Raji (cell line): ENCODE measurements around the gene ABCG2.

Source experiments
- POLR2A ChIP-seq: IDR thresholded peaks from 2 replicates; pipeline ENCODE4 v1.6.1; 2011; ENCODE audit warnings: low read depth, low read length, control low read depth; ENCODE audit not compliant: insufficient read depth

The ABCG2 gene

DNA sequence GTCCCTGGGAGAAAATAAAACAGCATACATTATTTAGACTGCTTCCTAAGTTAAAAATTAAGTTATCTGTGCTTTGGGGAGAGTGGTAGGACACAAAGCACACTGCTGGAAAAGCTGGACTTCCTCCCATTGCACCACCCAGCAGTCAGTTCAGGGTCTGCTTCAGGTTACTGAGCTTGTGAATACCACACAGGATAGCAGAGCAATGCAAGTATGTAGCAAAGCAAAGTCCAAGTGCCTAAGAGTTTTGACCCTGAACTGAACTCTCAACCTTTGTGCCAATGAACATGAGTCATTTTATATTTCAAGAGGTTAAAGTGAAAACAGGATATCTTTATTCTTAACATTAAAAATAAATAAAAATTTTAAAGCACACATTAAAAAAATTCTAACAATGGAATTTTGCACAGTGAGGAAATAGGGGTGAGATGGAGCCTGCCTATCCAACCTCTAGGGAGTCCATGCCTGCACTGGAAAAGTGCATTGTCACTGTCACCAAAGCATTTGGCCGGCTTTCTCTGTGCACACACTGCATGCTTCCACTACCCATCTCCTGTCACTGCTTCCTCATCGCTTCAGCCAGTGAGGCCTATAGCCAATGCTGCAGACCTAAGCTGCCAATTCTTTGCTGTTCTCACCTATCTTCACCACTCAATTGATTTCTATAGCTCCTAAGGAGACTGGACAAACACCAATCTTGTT is 50.9 kb downstream of the ABCG2 start:
- TF ChIP-seq POLR2A, result no peak

DNA sequence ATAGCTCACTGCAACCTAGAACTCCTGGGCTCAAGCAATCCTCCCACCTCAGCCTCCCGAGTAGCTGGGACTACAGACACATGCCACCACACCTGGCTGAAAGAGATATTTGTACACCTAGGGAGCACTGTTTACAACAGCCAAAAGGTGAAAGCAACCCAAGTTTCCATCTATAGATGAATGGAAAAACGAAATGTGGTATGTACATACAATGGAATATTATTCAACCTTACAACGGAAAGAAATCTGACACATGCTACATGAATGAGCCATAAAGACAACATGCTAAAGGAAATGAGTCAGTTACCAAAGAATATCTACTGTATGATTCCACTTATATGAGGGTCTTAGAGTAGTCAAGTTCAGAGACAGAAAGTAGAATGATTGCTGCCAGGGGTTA is 52.2 kb downstream of the ABCG2 start:
- no peak for TF ChIP-seq POLR2A

DNA sequence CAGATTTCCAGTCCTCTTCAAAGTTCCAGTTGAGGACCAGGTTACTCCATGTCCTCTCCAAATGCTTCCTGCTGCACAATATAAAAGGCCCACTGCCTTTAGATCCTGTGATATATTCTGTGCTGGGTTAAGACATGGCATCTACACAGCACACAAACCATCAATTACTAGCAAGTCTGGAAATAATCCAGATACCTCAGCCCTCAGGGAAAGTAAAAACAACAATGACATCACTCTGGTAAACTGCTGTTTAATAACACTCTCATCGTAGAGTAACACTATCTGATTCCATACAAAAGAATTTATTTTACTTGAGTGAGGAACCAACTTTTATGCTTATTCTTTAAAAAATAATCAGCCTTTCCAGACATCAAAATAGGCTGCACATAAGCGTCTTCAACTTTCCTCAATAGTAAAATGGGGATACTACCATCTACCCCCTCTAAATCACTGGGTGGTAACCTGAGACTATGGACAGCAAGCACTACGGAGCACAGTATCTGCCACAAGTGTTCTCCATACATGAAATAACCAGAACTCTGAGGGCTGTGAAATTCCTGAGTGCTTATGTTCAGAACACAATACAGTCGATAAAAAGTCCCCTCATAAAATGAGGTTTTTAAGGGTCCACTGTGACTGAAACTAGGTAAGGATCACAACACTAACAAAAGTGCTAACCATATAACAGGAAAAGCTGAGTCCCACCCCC is 53.4 kb downstream of the ABCG2 start:
- no peak for TF ChIP-seq POLR2A

DNA sequence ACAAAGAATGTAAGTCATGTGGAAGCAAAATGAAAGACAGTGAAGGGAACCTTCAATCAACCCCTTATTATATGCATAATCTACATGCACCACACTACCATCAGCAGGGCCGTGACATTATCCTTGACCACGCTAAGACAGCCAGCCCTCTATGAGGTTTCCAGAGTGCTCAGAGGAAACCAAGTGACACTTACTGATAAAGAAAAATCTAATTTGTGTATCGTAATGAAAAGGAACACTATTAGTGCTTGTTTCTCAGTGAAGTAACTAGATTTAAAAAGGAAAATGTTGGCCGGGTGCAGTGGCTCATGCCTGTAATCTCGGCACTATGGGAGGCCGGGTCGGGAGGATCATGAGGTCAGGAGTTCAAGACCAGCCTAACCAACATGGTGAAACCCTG is 56.4 kb downstream of the ABCG2 start:
- TF ChIP-seq POLR2A, result no peak

DNA sequence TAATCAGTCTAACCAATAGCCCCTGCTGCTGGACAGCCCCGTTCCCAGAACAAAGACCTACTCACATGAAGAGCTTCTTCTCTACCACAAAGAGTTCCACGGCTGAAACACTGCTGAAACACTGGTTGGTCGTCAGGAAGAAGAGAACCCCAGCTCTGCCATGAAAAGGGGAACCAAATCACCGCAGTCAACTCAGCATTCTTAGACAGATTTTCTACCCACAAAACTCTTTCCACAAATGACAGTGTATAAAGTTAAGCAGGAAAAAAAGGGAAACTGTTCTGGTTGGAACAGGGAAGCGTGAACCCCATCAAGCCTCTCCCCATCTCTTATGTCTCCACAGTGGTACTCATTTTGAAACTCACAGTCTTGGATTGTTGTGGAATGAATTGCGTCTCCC is 57.3 kb downstream of the ABCG2 start:
- no peak for TF ChIP-seq POLR2A

DNA sequence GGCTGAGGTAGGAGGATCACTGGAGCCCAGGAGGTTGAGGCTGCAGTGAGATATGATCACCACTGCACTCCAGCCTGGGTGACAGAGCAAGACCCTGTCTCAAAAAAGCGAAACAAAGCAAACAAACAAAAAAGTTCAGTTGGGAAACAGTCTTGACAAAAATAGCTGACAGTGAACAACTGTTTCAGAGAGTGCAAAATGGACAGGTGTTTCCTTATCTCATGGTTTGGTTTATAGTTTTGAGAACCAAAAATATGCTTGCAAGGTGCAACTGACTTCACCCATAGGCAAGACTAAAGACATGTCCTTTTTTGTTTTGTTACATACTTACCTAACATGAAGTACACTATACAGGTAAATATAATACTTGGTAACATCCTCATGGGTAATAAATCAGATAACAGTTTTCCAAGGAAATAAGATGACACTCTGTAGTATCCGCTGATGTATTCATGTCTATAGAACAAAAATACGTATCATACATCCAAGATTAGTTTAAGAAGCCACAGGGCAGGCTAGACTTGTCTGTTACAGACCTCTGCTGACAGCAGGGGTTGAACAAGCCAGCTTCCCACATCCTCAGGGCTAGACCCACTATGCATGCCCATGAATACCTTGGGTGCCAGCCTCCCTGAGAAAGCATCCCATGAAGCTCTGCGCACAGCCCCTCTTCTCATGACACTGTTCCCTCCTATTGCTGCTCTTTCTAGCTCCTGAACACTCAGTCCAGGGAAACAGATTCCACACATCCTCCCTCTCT is 59.3 kb downstream of the ABCG2 start:
- no peak for TF ChIP-seq POLR2A

DNA sequence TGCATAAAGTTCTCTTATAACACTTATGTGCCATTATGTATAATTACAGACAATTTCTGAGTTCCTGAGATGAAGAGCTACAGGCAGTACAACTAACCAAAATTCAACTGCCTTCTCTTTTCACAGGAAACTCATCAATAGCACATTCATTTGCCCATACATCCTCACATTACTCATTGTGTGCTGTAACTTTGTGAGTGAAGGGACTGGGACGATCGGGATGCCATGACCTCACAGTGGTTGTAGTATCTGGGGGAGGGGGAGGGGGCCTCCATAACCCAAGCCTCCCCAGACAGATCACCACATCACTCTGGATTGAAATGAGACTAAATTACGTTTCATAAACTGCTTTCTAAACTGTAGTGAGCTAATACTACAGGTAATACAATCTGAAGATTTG is 60.7 kb downstream of the ABCG2 start:
- TF ChIP-seq POLR2A, result no peak

DNA sequence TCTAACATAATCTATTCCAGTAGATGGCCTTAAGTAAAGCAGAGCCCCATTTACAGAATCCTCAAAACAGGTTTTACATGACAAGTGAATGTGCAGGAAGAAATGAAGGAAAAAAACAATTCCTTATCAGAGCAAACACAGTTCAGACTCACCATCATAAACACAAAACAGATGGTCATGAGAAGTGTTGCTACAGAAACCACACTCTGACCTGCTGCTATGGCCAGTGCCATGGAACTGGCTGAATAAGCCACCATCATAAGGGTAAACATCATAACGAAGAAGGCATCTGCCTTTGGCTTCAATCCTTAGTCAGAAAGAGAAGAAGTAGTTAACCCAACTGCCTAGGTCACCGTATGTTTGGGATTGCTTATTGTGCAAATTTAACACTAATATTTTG is 61.1 kb downstream of the ABCG2 start:
- no peak for TF ChIP-seq POLR2A

DNA sequence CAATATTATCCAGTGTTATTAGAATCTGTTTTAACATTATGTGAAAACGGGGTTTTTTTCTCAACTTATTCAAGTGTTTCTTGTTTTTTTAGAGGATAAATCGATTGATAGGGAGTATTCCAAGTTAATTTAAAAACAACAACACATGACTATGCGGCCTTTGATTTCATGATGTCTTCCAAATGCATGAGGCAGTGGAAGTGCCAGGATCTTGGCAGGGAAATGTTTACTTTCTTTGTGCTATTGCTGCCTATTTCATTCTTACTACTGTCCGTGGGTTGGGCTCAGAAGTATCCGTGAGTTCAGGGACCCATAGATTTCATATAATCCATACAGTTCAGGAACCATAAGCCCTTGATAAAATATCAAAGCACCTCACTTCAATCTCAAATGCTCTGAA is 64.6 kb downstream of the ABCG2 start:
- TF ChIP-seq POLR2A, result no peak

DNA sequence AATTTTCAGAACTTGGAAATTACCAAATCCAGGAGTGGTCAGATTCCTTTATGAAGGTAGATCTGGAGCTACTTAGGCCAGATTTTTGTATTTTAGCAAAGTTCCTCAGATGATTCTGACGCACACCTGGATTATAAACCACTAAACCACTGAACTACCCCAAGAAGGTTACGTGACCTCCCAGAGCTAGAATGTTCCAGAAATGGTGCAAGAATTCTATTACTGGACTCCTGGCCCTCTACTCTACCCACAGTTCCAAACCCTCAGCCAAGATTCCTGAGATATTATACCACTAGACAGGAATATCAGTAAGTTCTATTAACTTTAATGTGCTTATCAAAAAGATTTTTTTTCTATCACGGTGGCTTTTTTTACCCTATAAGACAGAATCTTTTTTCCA is 67.1 kb downstream of the ABCG2 start:
- TF ChIP-seq POLR2A, result no peak

DNA sequence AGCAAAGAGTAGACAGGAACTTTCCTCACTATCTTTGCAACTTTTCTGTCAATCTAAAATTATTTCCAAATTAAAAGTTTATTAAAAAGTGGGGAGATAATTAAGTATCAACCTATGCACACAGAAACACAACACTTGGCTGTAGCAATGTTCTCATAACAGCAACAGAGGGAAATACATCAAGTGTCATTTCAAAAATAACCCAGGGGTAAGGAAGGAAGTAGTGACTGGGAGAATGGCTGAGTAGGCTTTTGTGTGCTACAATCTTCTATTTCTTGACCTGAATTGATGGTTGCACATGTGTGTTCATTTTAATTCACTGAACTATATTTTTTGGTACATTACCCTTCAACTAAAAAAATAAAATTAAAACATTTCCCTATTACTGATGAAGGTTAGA is 67.5 kb downstream of the ABCG2 start:
- no peak for TF ChIP-seq POLR2A

DNA sequence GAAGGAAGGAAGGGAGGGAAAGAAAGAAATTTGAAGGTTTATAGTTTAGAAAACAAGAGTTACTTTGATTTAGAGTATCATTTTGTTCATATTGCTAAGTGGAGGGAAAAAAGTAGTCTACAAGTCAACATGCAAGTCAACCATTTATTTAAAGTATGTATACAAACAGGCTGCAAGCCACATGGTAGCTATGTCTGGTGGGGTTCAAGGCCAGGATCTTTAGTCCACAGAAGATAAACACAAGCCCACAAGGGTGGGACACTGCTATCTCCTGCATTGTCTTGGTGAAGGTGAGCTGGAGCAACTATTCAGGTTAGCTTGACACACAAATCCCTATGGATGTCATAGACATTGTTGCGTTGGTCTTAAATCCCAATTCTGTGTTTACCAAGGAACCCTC is 71.4 kb downstream of the ABCG2 start:
- TF ChIP-seq POLR2A, result no peak

DNA sequence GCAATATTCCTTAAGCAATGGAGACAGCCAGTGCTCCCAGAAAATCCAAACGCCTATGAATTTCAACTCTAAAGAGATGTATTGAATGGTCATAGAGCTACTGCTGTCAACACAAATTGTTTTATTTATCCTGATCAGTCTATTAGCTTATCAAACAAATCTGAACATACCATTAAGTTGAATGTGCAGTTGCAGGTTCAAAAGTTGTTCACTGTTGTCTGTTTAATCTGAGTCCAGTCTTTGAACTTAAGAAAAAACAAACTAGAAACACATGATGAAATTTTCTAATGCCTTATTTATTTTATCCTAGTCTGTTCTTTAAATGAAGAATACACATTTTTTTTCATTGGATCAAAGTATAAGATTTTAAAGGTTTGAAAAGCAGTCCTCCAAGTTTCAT is 77.8 kb downstream of the ABCG2 start:
- no peak for TF ChIP-seq POLR2A

DNA sequence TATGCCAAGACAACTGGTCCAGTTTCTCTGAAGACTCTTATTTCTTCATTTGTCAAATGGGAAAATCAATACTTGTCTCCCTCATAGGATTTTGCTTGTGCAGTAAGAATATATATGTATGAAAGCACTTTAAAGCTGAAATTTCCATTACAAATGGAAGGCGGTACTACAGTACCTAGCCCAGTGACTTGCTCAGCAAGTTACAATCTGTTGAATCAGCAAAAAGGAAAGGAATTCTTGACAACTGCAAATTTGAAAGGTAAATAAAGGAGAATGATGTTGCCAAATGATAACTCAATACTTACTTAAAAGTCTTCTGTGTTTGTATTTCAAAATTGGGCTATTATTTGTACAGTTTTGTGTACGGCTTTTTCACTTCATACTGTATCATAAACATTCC is 79.9 kb downstream of the ABCG2 start:
- no peak for TF ChIP-seq POLR2A

DNA sequence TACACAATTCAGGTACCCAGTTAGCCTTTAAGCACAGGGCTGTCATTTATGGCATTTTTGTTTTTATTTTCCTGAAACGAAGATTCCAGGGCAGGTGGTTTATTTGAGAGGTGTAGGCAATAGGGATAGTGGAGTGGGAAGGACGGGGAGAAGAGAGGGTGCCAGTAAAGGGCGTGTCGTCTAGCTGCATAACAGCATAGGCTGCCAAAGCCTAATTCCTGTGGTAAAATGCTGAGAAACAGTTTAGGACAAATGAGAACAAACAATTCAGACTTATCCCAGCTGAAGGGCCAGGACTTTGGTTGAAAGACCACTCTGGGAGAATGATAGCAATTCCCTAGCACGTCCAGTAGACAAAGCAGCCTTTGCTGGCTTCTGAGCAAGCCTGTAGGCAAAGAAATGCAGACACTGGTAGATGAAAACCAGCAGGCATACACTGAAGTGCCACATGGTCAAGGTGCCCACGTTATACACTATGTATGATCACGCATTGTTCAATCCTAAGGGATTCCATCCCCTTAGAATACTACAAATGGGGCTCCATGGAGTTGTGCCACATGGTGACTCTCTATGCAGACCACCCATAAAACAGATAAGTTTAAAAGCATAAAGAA is 80.4 kb downstream of the ABCG2 start:
- no peak for TF ChIP-seq POLR2A

DNA sequence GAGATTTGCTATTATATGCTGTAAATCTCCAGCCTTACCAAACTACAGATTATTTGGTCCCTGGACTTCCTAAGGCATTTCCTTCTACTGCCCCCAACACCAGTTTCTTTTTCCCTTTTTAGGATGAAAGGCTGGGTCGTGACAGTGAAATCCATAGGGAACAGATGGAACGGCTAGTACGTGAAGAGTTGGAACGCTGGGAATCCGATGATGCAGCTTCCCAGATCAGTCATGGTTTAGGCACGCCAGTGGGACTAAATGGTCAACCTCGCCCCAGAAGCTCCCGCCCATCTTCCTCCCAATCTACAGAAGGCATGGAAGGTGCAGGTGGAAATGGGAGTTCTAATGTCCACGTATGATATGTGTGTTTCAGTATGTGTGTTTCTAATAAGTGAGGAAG is 83.1 kb downstream of the ABCG2 start:
- TF ChIP-seq POLR2A, result no peak
